Hepatocyte (in vitro differentiated cells): Measurements from ENCODE around the gene DYNC1LI2. TPM values are rescaled to one million over a fixed set of nuclear protein-coding genes. Genes with fewer than 3 reads are reported as not detected.

Source experiments
- DNase-seq: peaks from one replicate; pipeline ENCODE4 v3.0.0-alpha.2; 2016; ENCODE audit warnings: low spot score
- H2AFZ ChIP-seq: fragments of 200-600 bp; sonication (generic); 2 replicates; pipeline ENCODE4 v1.6.0; 2016; ENCODE audit warnings: antibody characterized with exemption, mild to moderate bottlenecking
- H3K27ac ChIP-seq: fragments of 200-600 bp; sonication (generic); 2 replicates; pipeline ENCODE4 v1.5.1; 2016; ENCODE audit warnings: mild to moderate bottlenecking
- H3K27me3 ChIP-seq: fragments of 200-600 bp; sonication (generic); 2 replicates; pipeline ENCODE4 v1.6.1; 2016
- H3K36me3 ChIP-seq: fragments of 200-600 bp; sonication (generic); replicated peaks from 2 replicates; pipeline ENCODE4 v1.5.1; 2016; ENCODE audit warnings: low read depth; ENCODE audit not compliant: insufficient read depth
- H3K4me1 ChIP-seq: fragments of 200-600 bp; sonication (generic); 2 replicates; pipeline ENCODE4 v1.5.1; 2016; ENCODE audit warnings: mild to moderate bottlenecking, moderate library complexity; ENCODE audit not compliant: insufficient read depth
- H3K4me2 ChIP-seq: fragments of 200-600 bp; sonication (generic); 2 replicates; pipeline ENCODE4 v1.6.0; 2016
- H3K4me3 ChIP-seq: fragments of 200-600 bp; sonication (generic); 2 replicates; pipeline ENCODE4 v1.5.1; 2016; ENCODE audit warnings: mild to moderate bottlenecking
- H3K79me2 ChIP-seq: fragments of 200-600 bp; sonication (generic); 2 replicates; pipeline ENCODE4 v1.6.0; 2017; ENCODE audit warnings: mild to moderate bottlenecking
- H3K9me2 ChIP-seq: fragments of 200-600 bp; sonication (generic); replicated peaks from 2 replicates; pipeline ENCODE4 v1.6.0; 2017; ENCODE audit warnings: mild to moderate bottlenecking; ENCODE audit not compliant: insufficient read depth
- H3K9me3 ChIP-seq: fragments of 200-600 bp; sonication (generic); 2 replicates; pipeline ENCODE4 v1.5.1; 2016; ENCODE audit warnings: low read depth, mild to moderate bottlenecking
- H4K20me1 ChIP-seq: fragments of 200-600 bp; sonication (generic); 2 replicates; pipeline ENCODE4 v1.6.0; 2016; ENCODE audit warnings: mild to moderate bottlenecking; ENCODE audit not compliant: insufficient read depth, poor library complexity, severe bottlenecking
- EZH2 ChIP-seq: fragments of 200-600 bp; sonication (generic); IDR thresholded peaks from 2 replicates; pipeline ENCODE4 v1.6.1; 2016; ENCODE audit warnings: antibody characterized with exemption, mild to moderate bottlenecking, borderline replicate concordance
- EZH2phosphoT487 ChIP-seq: fragments of 200-600 bp; sonication (generic); IDR thresholded peaks from one replicate; pipeline ENCODE4 v1.6.1; 2018; ENCODE audit warnings: antibody characterized with exemption, mild to moderate bottlenecking, low read depth, moderate library complexity; ENCODE audit not compliant: unreplicated experiment, severe bottlenecking
- WGBS: methylation state at CpG from one replicate; pipeline ENCODE4 v1.1.6; 2016; ENCODE audit warnings: low lambda C conversion rate; ENCODE audit errors: missing lambda C conversion rate; 5-methylcytosine and 5-hydroxymethylcytosine counted together
- polyA plus RNA-seq: library from polyadenylated mRNA; unstranded; fragments of >200 nt; fragmentation: Nextera tagmentation; extraction: Ambion mirVana; gene quantifications from 2 replicates; pipeline ENCODE4 v1.2.1, GENCODE V29; 2016
- total RNA-seq: library from RNA; depleted of rRNA; stranded (reverse); fragments of >200 nt; gene quantifications from 2 replicates; pipeline ENCODE4 v1.2.3, GENCODE V29; 2014
- TF ChIP-seq, protein P1 (sequence below): fragments of 200-600 bp; sonication (generic); IDR thresholded peaks from 2 replicates; pipeline ENCODE4 v1.5.1; 2016; ENCODE audit warnings: antibody characterized with exemption, mild to moderate bottlenecking; ENCODE audit not compliant: poor library complexity

DYNC1LI2 gene
- total and polyA plus RNA-seq, 2 experiments from 2014 or later, result 97.3 to 99.1 TPM

DNA sequence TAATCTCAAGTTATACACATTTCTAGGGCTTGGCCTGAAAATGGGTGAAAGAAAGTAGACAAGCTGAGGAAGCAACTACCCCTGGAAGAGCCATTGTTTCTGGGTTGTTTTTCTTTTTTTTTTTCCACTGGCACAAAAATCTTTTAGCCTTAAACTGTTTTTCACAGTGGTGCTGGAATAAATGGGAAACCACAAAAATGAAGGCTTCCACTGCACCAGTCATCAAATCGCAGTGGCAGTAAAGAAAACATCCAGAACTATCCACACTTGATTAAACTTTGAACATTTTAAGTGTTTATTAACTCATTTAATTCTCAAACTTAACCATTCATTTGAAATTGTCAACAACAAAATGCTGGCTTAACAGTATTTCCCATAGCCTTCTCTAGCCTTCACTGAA lies 69.1 kb downstream of the DYNC1LI2 start:
- WGBS, result 90% methylated on average over 1 of the region's 1 CpG
- Histone ChIP-seq H3K9me2 (no peaks in the 10 kb centered on the region), H4K20me1 (peaks cover 9% of the 10 kb centered on the region), H3K4me2 (no peak overlapping the region), H2AFZ (no peak overlapping the region), H3K36me3 (no peaks in the 10 kb centered on the region), H3K4me1 (no peaks in the 10 kb centered on the region), H3K9me3 (no peaks in the 10 kb centered on the region), H3K27ac (no peak overlapping the region), H3K27me3 (no peaks in the 10 kb centered on the region), H3K79me2 (peaks cover 83% of the 10 kb centered on the region), H3K4me3 (no peak overlapping the region)
- no peak for DNase-seq
- TF ChIP-seq, protein P1, sequence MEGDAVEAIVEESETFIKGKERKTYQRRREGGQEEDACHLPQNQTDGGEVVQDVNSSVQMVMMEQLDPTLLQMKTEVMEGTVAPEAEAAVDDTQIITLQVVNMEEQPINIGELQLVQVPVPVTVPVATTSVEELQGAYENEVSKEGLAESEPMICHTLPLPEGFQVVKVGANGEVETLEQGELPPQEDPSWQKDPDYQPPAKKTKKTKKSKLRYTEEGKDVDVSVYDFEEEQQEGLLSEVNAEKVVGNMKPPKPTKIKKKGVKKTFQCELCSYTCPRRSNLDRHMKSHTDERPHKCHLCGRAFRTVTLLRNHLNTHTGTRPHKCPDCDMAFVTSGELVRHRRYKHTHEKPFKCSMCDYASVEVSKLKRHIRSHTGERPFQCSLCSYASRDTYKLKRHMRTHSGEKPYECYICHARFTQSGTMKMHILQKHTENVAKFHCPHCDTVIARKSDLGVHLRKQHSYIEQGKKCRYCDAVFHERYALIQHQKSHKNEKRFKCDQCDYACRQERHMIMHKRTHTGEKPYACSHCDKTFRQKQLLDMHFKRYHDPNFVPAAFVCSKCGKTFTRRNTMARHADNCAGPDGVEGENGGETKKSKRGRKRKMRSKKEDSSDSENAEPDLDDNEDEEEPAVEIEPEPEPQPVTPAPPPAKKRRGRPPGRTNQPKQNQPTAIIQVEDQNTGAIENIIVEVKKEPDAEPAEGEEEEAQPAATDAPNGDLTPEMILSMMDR, result no peak
- no peak for TF ChIP-seq EZH2
- no peak for TF ChIP-seq EZH2phosphoT487

DNA sequence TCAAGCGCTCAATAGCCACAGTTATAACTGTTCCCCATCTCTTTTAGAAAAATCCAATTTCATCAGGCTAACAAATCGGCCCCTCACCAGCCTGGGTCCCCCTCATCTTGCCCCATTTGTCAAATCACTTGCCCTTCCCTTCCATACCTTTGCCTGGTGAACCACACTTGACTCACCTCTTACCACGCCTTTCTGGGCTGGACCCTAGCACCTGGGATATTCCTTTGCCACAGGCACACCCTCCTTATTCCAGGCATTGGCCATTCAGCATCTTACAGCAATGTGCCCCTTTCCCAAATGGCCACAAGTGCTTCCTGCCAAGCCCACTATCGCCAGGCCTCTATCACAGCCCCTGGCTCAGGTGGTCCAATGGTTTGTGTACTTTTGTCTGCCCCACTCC lies 69.7 kb downstream of the DYNC1LI2 start:
- Histone ChIP-seq H3K4me2 (no peak overlapping the region), H3K79me2 (peaks cover 83% of the 10 kb centered on the region), H4K20me1 (peaks cover 9% of the 10 kb centered on the region), H2AFZ (no peak overlapping the region), H3K9me2 (no peaks in the 10 kb centered on the region), H3K4me1 (peaks cover 4% of the 10 kb centered on the region), H3K9me3 (no peaks in the 10 kb centered on the region), H3K27ac (no peak overlapping the region), H3K27me3 (no peaks in the 10 kb centered on the region), H3K4me3 (no peak overlapping the region), H3K36me3 (no peaks in the 10 kb centered on the region)
- TF ChIP-seq EZH2phosphoT487 (no peak), EZH2 (no peak)
- TF ChIP-seq, protein P1, result no peak
- 97% methylated on average over 4 of the region's 4 CpGs for WGBS
- DNase-seq, result no peak

DNA sequence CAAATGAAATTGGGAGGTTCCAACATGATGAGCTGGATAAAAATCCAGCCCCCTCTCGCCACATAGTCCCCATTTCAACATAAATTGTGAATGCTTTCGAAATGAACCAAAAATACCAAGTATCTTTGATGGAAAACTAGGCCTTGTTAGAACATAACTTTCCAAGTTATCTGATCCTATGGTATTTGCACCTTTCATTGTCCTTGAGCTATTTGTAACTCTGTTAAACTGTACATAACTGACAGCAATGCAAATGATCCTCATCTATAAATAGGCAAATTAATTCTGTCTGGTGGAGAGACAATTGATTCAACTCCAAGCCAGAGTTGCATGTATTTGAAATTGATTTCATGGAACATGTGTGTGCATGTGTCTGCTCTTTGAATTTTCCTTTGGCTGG lies 73.1 kb downstream of the DYNC1LI2 start:
- no peaks in the 10 kb centered on the region for H3K36me3 ChIP-seq
- H3K79me2 ChIP-seq, result peaks cover 80% of the 10 kb centered on the region
- 90% methylated on average over 2 of the region's 2 CpGs for WGBS
- H3K4me1 ChIP-seq, result peaks cover 8% of the 10 kb centered on the region
- no peaks in the 10 kb centered on the region for H3K9me3 ChIP-seq
- H3K4me3 ChIP-seq, result no peak overlapping the region
- H3K27ac ChIP-seq, result no peak overlapping the region
- no peaks in the 10 kb centered on the region for H3K27me3 ChIP-seq
- no peaks in the 10 kb centered on the region for H3K9me2 ChIP-seq
- no peak overlapping the region for H2AFZ ChIP-seq
- TF ChIP-seq EZH2phosphoT487 (no peak), EZH2 (no peak)
- TF ChIP-seq, protein P1, result no peak
- no peaks in the 10 kb centered on the region for H4K20me1 ChIP-seq
- no peak for DNase-seq
- H3K4me2 ChIP-seq, result no peak overlapping the region

DNA sequence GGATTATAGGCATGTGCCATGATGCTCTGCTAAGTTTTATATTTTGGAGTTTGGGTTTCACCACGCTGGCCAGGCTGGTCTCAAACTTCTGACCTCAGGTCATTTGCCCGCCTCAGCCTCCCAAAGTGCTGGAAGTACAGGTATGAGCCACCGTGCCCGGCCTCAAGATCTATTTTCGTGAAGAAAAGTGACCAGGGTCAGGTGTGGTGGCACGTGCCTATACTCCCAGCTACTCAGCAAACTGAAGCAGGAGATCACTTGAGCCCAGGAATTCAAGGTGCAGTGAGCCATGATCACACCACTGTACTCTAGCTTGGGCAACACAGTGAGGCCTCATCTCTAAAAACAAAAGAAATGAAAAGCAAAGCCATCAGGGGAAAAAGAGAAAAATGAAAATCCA lies 73.6 kb downstream of the DYNC1LI2 start:
- over 99% methylated on average over 6 of the region's 6 CpGs for WGBS

More for the DNA sequence above, 73.6 kb downstream of the DYNC1LI2 start:
- H3K79me2 ChIP-seq, result peaks cover 80% of the 10 kb centered on the region
- H4K20me1 ChIP-seq, result no peaks in the 10 kb centered on the region
- no peak overlapping the region for H3K4me3 ChIP-seq
- TF ChIP-seq, protein P1, result no peak
- TF ChIP-seq EZH2phosphoT487 (no peak), EZH2 (no peak)
- no peak overlapping the region for H2AFZ ChIP-seq
- H3K27me3 ChIP-seq, result no peaks in the 10 kb centered on the region
- no peak overlapping the region for H3K27ac ChIP-seq
- H3K4me2 ChIP-seq, result no peak overlapping the region
- DNase-seq, result no peak
- H3K4me1 ChIP-seq, result peaks cover 8% of the 10 kb centered on the region
- H3K36me3 ChIP-seq, result no peaks in the 10 kb centered on the region
- no peaks in the 10 kb centered on the region for H3K9me3 ChIP-seq
- no peaks in the 10 kb centered on the region for H3K9me2 ChIP-seq
